Colon (tissue), 2 donors: ENCODE data around the gene NOG.

Source experiments
- FAIRE-seq: peaks from 2 replicates; lab custom pipeline; 2012; peaks lifted over from hg19 to GRCh38; lab: Jason Lieb, UNC
- donor health status: control.
- donor health status: control.

NOG gene

GRCh38 chr17:56638591-56639051 lies 45.1 kb downstream of the NOG start:
- FAIRE-seq, result no peak

GRCh38 chr17:56639517-56639916 lies 46.0 kb downstream of the NOG start:
- FAIRE-seq, result no peak

GRCh38 chr17:56640116-56640515 lies 46.6 kb downstream of the NOG start:
- FAIRE-seq, result no peak

- FAIRE-seq, result no peak
These were observed 47.9 kb downstream of the NOG start for GRCh38 chr17:56641373-56641772.

GRCh38 chr17:56641894-56642293 lies 48.4 kb downstream of the NOG start:
- FAIRE-seq, result no peak

GRCh38 chr17:56642424-56642823 lies 48.9 kb downstream of the NOG start:
- FAIRE-seq, result no peak
